ENCODE data around the gene ZBBX.
"Not testable (repeated sequence)": the region's sequence is repeated elsewhere in the genome, so short reads cannot be mapped to it uniquely, and the experiment has no call there.

Gene ZBBX, protein sequence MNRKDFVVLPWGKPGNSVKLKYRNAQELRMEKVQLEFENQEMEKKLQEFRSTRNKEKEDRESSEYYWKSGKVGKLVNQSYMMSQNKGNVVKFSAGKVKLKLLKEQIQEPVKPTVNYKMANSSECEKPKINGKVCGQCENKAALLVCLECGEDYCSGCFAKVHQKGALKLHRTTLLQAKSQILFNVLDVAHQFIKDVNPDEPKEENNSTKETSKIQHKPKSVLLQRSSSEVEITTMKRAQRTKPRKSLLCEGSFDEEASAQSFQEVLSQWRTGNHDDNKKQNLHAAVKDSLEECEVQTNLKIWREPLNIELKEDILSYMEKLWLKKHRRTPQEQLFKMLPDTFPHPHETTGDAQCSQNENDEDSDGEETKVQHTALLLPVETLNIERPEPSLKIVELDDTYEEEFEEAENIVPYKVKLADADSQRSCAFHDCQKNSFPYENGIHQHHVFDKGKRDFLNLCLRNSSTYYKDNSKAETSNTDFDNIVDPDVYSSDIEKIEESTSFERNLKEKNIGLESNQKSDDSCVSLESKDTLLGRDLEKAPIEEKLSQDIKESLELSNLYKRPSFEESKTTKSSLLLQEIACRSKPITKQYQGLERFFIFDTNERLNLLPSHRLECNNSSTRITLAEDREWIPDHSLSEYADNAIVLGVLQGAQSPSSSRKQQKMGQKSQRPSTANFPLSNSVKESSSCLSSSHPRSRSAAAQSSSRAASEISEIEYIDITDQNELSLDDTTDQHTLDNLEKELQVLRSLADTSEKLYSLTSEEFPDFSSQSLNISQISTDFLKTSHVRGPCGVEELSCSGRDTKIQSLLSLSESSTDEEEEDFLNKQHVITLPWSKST

DNA sequence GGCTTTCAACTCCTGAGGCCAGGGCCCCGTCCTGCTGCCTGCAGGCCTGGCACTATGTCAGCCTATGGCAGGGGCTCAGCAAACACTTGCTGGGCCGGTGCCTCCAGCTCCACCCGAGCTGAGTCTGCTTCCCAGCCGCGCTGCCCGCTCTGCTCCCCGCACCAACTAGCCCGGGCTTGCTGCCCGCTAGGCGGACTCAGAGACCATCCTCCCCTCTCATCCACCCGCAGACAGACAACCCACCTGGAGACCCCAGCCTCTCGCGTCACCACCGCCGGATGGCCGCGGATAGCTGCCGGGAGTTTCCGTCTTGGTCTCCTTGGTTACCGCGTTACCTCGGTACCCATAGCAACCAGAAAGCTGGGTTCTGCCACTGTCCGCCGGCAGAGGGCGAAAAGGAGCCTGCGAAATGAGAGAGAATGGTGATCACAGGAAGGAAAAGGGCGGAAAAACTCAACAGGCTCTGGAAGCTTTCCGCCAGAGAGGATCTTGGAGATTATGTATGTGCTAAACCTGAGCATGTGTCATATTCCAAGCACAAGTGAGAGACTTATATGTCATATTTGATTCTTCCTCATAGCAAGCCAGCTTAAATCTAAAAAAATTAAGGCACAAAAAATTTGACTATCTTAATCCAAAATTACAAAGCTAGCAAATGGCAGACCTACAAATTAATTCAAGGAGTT, at the start of gene ZBBX:
Gene ZBBX, minus strand, starts transcription at position 294 of the 686 bp plus-strand sequence. CDS start 7,396 bp downstream, outside the sequence.
- TF ChIP-seq, protein P1, sequence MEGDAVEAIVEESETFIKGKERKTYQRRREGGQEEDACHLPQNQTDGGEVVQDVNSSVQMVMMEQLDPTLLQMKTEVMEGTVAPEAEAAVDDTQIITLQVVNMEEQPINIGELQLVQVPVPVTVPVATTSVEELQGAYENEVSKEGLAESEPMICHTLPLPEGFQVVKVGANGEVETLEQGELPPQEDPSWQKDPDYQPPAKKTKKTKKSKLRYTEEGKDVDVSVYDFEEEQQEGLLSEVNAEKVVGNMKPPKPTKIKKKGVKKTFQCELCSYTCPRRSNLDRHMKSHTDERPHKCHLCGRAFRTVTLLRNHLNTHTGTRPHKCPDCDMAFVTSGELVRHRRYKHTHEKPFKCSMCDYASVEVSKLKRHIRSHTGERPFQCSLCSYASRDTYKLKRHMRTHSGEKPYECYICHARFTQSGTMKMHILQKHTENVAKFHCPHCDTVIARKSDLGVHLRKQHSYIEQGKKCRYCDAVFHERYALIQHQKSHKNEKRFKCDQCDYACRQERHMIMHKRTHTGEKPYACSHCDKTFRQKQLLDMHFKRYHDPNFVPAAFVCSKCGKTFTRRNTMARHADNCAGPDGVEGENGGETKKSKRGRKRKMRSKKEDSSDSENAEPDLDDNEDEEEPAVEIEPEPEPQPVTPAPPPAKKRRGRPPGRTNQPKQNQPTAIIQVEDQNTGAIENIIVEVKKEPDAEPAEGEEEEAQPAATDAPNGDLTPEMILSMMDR (IDR thresholded peaks at IDR 0.05; ENCODE audit: control extremely low read depth, extremely low read depth, low read depth, missing control alignments): peak; percentile 97
- CTCF ChIA-PET: interaction anchor here (0.8 to 5.6 kb wide), 45 partner anchors 8 to 1326 kb away, joined by 3 to 68 read pairs (median 5); no protein-coding TSS in a partner anchor

DNA sequence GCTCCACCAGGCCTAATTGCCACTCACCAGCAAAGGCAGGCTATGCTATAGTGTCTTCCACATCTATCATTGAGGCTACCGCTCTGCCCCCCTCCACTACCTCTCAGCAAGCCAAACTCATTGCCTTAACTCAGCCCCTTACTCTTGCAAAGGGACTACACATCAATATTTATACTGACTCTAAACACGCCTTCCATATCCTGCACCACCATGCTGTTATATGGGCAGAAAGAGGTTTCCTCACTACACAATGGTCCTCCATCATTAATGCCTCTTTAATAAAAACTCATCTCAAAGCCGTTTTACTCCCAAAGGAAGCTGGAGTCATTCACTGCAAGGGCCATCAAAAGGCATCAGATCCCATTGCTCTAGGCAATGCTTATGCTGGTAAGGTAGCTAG, 46.9 kb upstream of the ZBBX start:
- CTCF ChIA-PET: interaction anchor here (1.6 kb wide), 1 partner anchor 455 kb away, joined by 3 read pairs; no protein-coding TSS in a partner anchor
- POLR2A ChIA-PET: not testable (repeated sequence)

More for the DNA sequence above, at the start of gene ZBBX:
- POLR2A ChIA-PET: no interaction called here
- peak; percentile 78 for DNase-seq (ENCODE audit: extremely low spot score)

DNA sequence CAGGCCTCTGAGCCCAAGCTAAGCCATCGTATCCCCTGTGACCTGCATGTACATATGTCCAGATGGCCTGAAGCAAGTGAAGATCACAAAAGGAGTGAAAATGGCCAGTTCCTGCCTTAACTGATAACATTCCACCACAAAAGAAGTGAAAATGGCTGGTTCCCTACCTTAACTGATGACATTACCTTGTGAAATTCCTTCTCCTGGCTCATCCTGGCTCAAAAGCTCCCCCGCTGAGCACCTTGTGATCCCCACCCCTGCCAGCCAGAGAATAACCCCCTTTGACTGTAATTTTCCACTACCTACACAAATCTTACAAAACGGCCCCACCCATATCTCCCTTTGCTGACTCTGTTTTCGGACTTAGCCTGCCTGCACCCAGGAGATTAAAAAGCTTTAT, 42.3 kb upstream of the ZBBX start:
- CTCF ChIA-PET: interaction anchor here (1.5 to 2.3 kb wide), 2 partner anchors 14 to 39 kb away, joined by 3 to 11 read pairs; no protein-coding TSS in a partner anchor
- POLR2A ChIA-PET; DNase-seq (ENCODE audit: extremely low spot score): not testable (repeated sequence)

More for the DNA sequence above, 46.9 kb upstream of the ZBBX start:
- not testable (repeated sequence) for DNase-seq (ENCODE audit: extremely low spot score)

DNA sequence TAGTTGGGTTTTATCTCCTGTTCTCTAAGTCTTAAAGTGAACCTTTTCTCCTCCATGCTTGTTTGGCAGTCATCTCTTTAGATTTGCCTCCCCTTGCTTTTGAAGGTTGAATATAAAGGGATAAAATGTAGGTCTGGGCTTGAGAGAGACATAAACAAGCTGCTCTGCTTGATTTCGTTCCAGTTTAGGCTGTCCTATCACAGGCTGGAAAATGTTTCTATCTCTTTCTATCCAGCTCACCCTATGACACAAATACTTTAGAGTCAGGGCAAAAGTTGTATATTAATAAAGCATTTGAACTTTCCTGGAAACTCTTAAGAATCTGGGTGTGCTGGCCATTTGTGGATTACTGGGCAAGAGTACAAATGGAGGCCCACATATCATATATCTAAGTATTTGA, 29.5 kb upstream of the ZBBX start:
- ChIA-PET POLR2A (no interaction called here), CTCF (interaction anchor here (1.2 to 2.9 kb wide), 4 partner anchors 12 to 30 kb away, joined by 3 to 11 read pairs (median 6); partner anchors contain the start of gene ZBBX)
- DNase-seq (ENCODE audit: extremely low spot score): no peak
- TF ChIP-seq, protein P1 (IDR thresholded peaks at IDR 0.05; ENCODE audit: control extremely low read depth, extremely low read depth, low read depth, missing control alignments): no peak

DNA sequence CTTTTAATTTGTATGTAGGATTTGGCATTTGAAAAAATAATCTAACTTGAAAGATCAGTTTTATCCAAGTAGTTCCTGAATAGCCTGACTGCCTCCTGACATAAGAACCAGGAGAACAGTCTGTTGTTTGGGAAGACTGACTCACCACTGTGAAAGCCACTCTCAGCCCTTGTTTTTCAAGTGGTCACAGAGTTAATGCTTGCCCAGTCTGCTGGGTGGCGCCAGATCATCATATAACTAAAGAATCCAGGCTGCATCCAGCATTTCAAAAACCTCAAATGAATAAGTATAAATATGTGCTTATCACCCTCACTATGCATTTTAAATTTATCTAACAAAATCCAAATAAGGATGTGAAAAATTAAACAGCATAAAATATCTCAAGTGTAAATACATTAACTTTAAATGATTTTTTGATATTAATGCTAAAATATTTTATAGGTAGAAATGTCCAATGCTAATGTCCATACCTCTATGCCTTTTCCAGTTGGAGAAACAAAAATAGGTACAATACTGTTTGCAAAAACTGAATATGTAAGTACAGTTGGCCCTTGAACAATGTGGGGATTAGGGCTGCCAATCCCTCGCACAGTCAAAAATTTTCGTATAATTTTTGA, 26.9 kb upstream of the ZBBX start:
- ChIA-PET POLR2A (no interaction called here), CTCF (interaction anchor here (1.7 to 2.9 kb wide), 3 partner anchors 11 to 15 kb away, joined by 4 to 11 read pairs (median 6); no protein-coding TSS in a partner anchor)
- DNase-seq (ENCODE audit: extremely low spot score): peak; percentile 3
- TF ChIP-seq, protein P1 (IDR thresholded peaks at IDR 0.05; ENCODE audit: control extremely low read depth, extremely low read depth, low read depth, missing control alignments): peak; percentile 27

DNA sequence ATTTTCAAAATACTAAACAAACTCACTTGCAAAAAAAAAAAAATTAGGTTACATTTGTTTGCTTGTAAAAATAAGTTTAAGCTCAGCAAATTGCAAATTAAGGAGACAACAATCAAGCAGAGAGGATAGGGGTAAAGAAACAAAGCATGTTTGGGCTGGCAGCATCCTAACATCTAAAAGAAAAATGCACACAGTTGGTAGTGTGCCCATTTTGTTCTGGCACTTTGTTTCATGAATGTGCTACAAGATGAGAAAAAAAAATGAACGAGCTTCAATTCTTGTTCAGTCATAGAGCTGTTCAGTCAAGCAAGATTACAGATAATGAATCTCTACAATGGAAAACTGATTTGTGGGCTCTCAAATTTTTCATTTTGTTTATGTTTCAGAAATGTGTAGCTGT, 17.7 kb upstream of the ZBBX start:
- TF ChIP-seq, protein P1 (IDR thresholded peaks at IDR 0.05; ENCODE audit: control extremely low read depth, extremely low read depth, low read depth, missing control alignments): no peak
- no peak for DNase-seq (ENCODE audit: extremely low spot score)
- POLR2A ChIA-PET: no interaction called here
- CTCF ChIA-PET: interaction anchor here (1.2 kb wide), 1 partner anchor 18 kb away, joined by 5 read pairs; the partner anchor contains the start of gene ZBBX
